Measurements from ENCODE around the gene POLA1.

Gene POLA1

GRCh38 chrX:24682739-24683432, 10.8 kb upstream of the POLA1 start:
- in situ Hi-C loops (cut with MboI; ENCODE audit: low sequenced_read_pairs) = no loop called here

- in situ Hi-C loops (cut with MboI; ENCODE audit: low sequenced_read_pairs) = no loop called here
Observed at GRCh38 chrX:24684048-24684447, 9.7 kb upstream of the POLA1 start.

GRCh38 chrX:24692305-24692704, 1.4 kb upstream of the POLA1 start:
- in situ Hi-C loops (cut with MboI; ENCODE audit: low sequenced_read_pairs) = no loop called here

GRCh38 chrX:24694825-24695224, 1.1 kb downstream of the POLA1 start:
- in situ Hi-C loops (cut with MboI; ENCODE audit: low sequenced_read_pairs) = no loop called here

GRCh38 chrX:24696294-24696693, 2.6 kb downstream of the POLA1 start:
- in situ Hi-C loops (cut with MboI; ENCODE audit: low sequenced_read_pairs) = no loop called here

- in situ Hi-C loops (cut with MboI; ENCODE audit: low sequenced_read_pairs) = no loop called here
Observed at GRCh38 chrX:24702362-24703184, 8.9 kb downstream of the POLA1 start.

GRCh38 chrX:24703185-24703494, 9.4 kb downstream of the POLA1 start:
- in situ Hi-C loops (cut with MboI; ENCODE audit: low sequenced_read_pairs) = no loop called here

GRCh38 chrX:24718771-24719170, 25.1 kb downstream of the POLA1 start:
- in situ Hi-C loops (cut with MboI; ENCODE audit: low sequenced_read_pairs) = no loop called here

GRCh38 chrX:24720036-24720435, 26.3 kb downstream of the POLA1 start:
- in situ Hi-C loops (cut with MboI; ENCODE audit: low sequenced_read_pairs) = no loop called here

GRCh38 chrX:24728530-24728929, 34.8 kb downstream of the POLA1 start:
- in situ Hi-C loops (cut with MboI; ENCODE audit: low sequenced_read_pairs) = no loop called here

- in situ Hi-C loops (cut with MboI; ENCODE audit: low sequenced_read_pairs) = no loop called here
Observed at GRCh38 chrX:24732766-24733500, 39.2 kb downstream of the POLA1 start.

GRCh38 chrX:24741330-24741729, 47.6 kb downstream of the POLA1 start:
- in situ Hi-C loops (cut with MboI; ENCODE audit: low sequenced_read_pairs) = no loop called here

GRCh38 chrX:24748196-24748595, 54.5 kb downstream of the POLA1 start:
- in situ Hi-C loops (cut with MboI; ENCODE audit: low sequenced_read_pairs) = no loop called here

- in situ Hi-C loops (cut with MboI; ENCODE audit: low sequenced_read_pairs) = loop anchor here (25.0 kb wide), 1 partner anchor 378 kb away; no protein-coding TSS in a partner anchor
Observed at GRCh38 chrX:24759786-24760185, 66.1 kb downstream of the POLA1 start.

GRCh38 chrX:24760363-24761000, 66.8 kb downstream of the POLA1 start:
- in situ Hi-C loops (cut with MboI; ENCODE audit: low sequenced_read_pairs) = loop anchor here (25.0 kb wide), 1 partner anchor 377 kb away; no protein-coding TSS in a partner anchor

GRCh38 chrX:24761306-24761705, 67.6 kb downstream of the POLA1 start:
- in situ Hi-C loops (cut with MboI; ENCODE audit: low sequenced_read_pairs) = loop anchor here (25.0 kb wide), 1 partner anchor 376 kb away; no protein-coding TSS in a partner anchor

- in situ Hi-C loops (cut with MboI; ENCODE audit: low sequenced_read_pairs) = loop anchor here (25.0 kb wide), 1 partner anchor 373 kb away; no protein-coding TSS in a partner anchor
Observed at GRCh38 chrX:24763989-24764388, 70.3 kb downstream of the POLA1 start.

GRCh38 chrX:24767557-24767956, 73.8 kb downstream of the POLA1 start:
- in situ Hi-C loops (cut with MboI; ENCODE audit: low sequenced_read_pairs) = loop anchor here (25.0 kb wide), 1 partner anchor 370 kb away; no protein-coding TSS in a partner anchor

- in situ Hi-C loops (cut with MboI; ENCODE audit: low sequenced_read_pairs) = loop anchor here (25.0 kb wide), 1 partner anchor 369 kb away; no protein-coding TSS in a partner anchor
Observed at GRCh38 chrX:24768556-24768955, 74.8 kb downstream of the POLA1 start.

- in situ Hi-C loops (cut with MboI; ENCODE audit: low sequenced_read_pairs) = loop anchor here (25.0 kb wide), 1 partner anchor 363 kb away; no protein-coding TSS in a partner anchor
Observed at GRCh38 chrX:24774650-24775049, 80.9 kb downstream of the POLA1 start.

GRCh38 chrX:24775891-24776290, 82.2 kb downstream of the POLA1 start:
- in situ Hi-C loops (cut with MboI; ENCODE audit: low sequenced_read_pairs) = no loop called here
